ENCODE results near the gene STK35.
"Not testable (repeated sequence)": the region's sequence is repeated elsewhere in the genome, so short reads cannot be mapped to it uniquely, and the experiment has no call there.

The STK35 gene

DNA sequence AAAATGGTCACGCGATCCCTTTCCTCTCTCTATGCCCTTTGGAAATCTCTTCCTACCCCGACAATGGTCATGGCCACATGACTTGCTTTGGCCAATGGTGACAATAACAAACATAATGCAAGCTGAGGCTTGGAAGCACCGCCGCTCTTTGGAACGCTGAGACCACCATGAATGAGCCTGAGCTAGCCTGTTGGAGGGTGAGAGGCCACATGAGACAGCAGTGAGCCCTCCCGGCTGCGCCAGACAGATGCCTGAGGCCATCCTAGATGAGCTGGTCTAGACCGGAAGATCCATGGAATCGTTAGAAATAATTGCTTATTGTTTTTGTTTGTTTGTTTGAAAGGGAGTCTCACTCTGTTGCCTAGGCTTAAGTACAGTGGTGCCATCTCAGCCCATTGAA lies 64.2 kb downstream of the STK35 start:
- no peaks in the 10 kb centered on the region for H3K9me3 Mint-ChIP-seq
- no peak overlapping the region for H3K4me3 Mint-ChIP-seq
- no peaks in the 10 kb centered on the region for H3K4me1 Mint-ChIP-seq (ENCODE audit: low read depth)
- no peak overlapping the region for H3K27ac Mint-ChIP-seq
- no peaks in the 10 kb centered on the region for H3K36me3 Mint-ChIP-seq (ENCODE audit: low read depth)
- peaks cover 10% of the 10 kb centered on the region for H3K27me3 Mint-ChIP-seq
- intact Hi-C loops (cut with micrococcal nuclease): no loop called here

DNA sequence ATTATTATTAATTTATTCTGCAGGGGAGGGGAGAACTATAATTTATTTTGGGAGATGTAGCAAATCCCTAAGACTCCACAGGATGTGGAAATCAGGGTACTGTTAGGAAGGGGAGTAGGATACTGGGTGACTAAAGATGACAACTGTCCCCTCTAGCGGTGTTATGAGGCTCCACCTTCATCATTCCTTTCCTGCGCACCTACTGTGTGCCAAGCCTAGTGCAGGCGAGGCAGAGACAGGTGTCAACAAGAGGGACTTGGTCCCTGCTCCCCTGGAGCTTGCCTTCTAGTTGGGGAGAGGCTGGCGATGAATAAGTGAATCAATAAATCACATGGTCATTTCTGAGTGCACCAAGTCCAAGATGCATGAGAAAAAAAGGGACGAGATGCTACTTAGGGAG lies 65.5 kb downstream of the STK35 start:
- Mint-ChIP-seq H3K4me1 (ENCODE audit: low read depth) (no peaks in the 10 kb centered on the region), H3K27ac (no peak overlapping the region), H3K9me3 (no peaks in the 10 kb centered on the region), H3K36me3 (ENCODE audit: low read depth) (no peaks in the 10 kb centered on the region), H3K27me3 (peaks cover 16% of the 10 kb centered on the region), H3K4me3 (no peak overlapping the region)
- intact Hi-C loops (cut with micrococcal nuclease): no loop called here

DNA sequence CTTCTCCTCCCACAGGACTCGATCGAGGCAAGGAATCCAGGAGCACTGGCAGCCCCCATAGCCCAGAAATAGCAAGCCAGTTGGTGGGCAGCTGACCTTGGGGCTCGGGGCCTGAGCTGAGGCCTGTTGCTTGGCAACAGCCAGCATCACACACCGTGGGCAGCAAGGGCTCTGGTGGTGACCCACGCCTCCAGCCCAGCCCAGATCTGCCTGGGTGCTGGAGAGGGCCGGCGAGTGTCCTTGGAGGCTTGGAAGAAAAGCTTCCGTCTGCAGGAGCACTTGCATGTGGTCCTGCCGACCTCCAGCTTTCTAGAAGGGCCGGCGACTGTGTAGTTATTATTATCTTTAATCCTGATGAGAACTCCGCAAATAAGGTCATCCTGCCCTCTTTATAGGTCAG lies 67.3 kb downstream of the STK35 start:
- peaks cover 24% of the 10 kb centered on the region for H3K27me3 Mint-ChIP-seq
- H3K27ac Mint-ChIP-seq: no peak overlapping the region
- H3K4me1 Mint-ChIP-seq (ENCODE audit: low read depth): peaks cover 5% of the 10 kb centered on the region
- intact Hi-C loops (cut with micrococcal nuclease): no loop called here
- H3K9me3 Mint-ChIP-seq: no peaks in the 10 kb centered on the region
- H3K4me3 Mint-ChIP-seq: no peak overlapping the region
- no peaks in the 10 kb centered on the region for H3K36me3 Mint-ChIP-seq (ENCODE audit: low read depth)

- Mint-ChIP-seq H3K27me3 (peaks cover 30% of the 10 kb centered on the region), H3K36me3 (ENCODE audit: low read depth) (no peaks in the 10 kb centered on the region), H3K27ac (no peak overlapping the region), H3K9me3 (no peaks in the 10 kb centered on the region), H3K4me3 (no peak overlapping the region), H3K4me1 (ENCODE audit: low read depth) (peaks cover 5% of the 10 kb centered on the region)
- intact Hi-C loops (cut with micrococcal nuclease): no loop called here
Measured at GRCh38 chr20:2169456-2170088, 67.9 kb downstream of the STK35 start.

GRCh38 chr20:2170404-2170803 lies 68.8 kb downstream of the STK35 start:
- H3K36me3 Mint-ChIP-seq (ENCODE audit: low read depth): no peaks in the 10 kb centered on the region
- peaks cover 5% of the 10 kb centered on the region for H3K4me1 Mint-ChIP-seq (ENCODE audit: low read depth)
- peaks cover 28% of the 10 kb centered on the region for H3K27me3 Mint-ChIP-seq
- H3K9me3 Mint-ChIP-seq: no peaks in the 10 kb centered on the region
- H3K27ac Mint-ChIP-seq: no peak overlapping the region
- intact Hi-C loops (cut with micrococcal nuclease): no loop called here
- no peak overlapping the region for H3K4me3 Mint-ChIP-seq

DNA sequence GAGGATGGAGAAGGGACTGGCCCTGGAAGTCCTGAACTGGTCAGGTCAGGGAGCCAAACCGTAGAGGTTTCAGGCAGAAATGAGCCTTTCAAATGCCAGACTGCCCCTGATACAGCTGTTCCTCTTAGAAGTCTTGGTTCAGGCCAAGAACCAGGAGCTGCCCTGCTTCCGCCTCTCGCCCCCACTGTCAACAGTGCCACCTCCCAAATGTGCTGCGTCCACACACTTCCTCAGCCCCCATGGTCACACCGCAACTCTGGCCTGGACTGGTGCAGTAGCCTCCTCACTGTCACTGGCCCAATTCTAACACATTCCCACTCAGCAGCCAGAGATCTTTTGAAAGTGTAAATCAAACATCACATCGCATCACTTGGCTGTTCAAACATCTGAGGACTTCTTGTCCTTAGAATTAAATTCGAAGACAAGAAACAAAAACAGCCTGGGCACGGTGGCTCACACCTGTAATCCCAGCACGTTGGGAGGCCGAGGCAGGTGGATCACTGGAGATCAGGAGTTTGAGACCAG lies 69.7 kb downstream of the STK35 start:
- peaks cover 5% of the 10 kb centered on the region for H3K4me1 Mint-ChIP-seq (ENCODE audit: low read depth)
- intact Hi-C loops (cut with micrococcal nuclease): no loop called here
- H3K27me3 Mint-ChIP-seq: peaks cover 28% of the 10 kb centered on the region
- H3K27ac Mint-ChIP-seq: no peak overlapping the region
- H3K9me3 Mint-ChIP-seq: no peaks in the 10 kb centered on the region
- H3K4me3 Mint-ChIP-seq: no peak overlapping the region
- H3K36me3 Mint-ChIP-seq (ENCODE audit: low read depth): no peaks in the 10 kb centered on the region

DNA sequence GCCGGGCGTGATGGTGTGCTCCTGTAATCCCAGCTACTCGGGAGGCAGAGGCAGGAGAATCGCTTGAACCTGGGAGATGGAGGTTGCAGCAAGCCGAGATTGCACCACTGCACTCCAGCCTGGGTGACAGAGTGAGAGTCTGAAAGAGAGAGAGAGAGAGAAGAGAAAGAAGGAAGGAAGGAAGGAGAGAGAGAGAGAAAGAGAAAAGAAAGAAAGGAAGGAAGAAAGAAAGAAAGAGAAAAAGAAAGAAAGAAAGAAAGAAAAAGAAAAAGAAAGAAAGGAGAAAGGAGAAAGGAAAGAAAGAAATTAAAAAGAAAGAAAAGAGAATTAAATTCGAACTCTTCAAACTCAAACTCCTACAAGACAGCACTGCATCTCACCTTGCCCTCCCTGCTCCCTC lies 70.2 kb downstream of the STK35 start:
- intact Hi-C loops (cut with micrococcal nuclease): loop anchor here (1.0 to 2.0 kb wide), 3 partner anchors 166 to 407 kb away; no protein-coding TSS in a partner anchor
- not testable (repeated sequence) for H3K27ac Mint-ChIP-seq

GRCh38 chr20:2172305-2173175 lies 70.9 kb downstream of the STK35 start:
- no peak overlapping the region for H3K27ac Mint-ChIP-seq
- H3K9me3 Mint-ChIP-seq: no peaks in the 10 kb centered on the region
- H3K27me3 Mint-ChIP-seq: peaks cover 36% of the 10 kb centered on the region
- H3K36me3 Mint-ChIP-seq (ENCODE audit: low read depth): no peaks in the 10 kb centered on the region
- H3K4me3 Mint-ChIP-seq: no peak overlapping the region
- intact Hi-C loops (cut with micrococcal nuclease): loop anchor here (1.0 to 2.0 kb wide), 3 partner anchors 166 to 408 kb away; no protein-coding TSS in a partner anchor
- H3K4me1 Mint-ChIP-seq (ENCODE audit: low read depth): peaks cover 5% of the 10 kb centered on the region

More for the DNA sequence above, 70.2 kb downstream of the STK35 start:
- peaks cover 30% of the 10 kb centered on the region for H3K27me3 Mint-ChIP-seq
- H3K4me3 Mint-ChIP-seq; H3K36me3 Mint-ChIP-seq (ENCODE audit: low read depth); H3K9me3 Mint-ChIP-seq; H3K4me1 Mint-ChIP-seq (ENCODE audit: low read depth): not testable (repeated sequence)

GRCh38 chr20:2173186-2173585 lies 71.6 kb downstream of the STK35 start:
- Mint-ChIP-seq H3K27ac (no peak overlapping the region), H3K27me3 (peaks cover 39% of the 10 kb centered on the region), H3K36me3 (ENCODE audit: low read depth) (no peaks in the 10 kb centered on the region), H3K4me1 (ENCODE audit: low read depth) (peaks cover 5% of the 10 kb centered on the region), H3K4me3 (no peak overlapping the region), H3K9me3 (no peaks in the 10 kb centered on the region)
- intact Hi-C loops (cut with micrococcal nuclease): loop anchor here (2.0 kb wide), 1 partner anchor 408 kb away; no protein-coding TSS in a partner anchor

DNA sequence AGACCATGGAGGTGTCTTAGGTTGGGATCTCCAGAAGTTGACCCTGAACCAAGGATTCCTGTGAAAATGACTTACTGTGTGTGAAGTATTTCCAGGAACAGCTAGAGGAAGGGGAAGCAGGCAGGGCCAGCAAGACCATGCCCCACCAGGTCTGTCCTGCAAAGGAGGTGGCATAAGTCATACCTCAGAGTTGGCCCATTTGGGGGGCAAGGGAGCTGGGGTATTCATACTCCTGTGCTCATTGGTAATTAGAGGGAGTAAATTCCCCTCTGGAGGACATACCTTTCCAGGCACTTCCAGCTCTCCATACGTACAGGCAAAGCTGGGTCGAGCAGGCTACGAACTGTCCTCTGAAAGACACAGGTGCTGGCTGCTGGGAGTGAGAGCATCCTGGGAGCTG lies 72.4 kb downstream of the STK35 start:
- intact Hi-C loops (cut with micrococcal nuclease): no loop called here
- H3K27me3 Mint-ChIP-seq: peaks cover 47% of the 10 kb centered on the region
- H3K4me3 Mint-ChIP-seq: no peak overlapping the region
- no peaks in the 10 kb centered on the region for H3K36me3 Mint-ChIP-seq (ENCODE audit: low read depth)
- H3K27ac Mint-ChIP-seq: no peak overlapping the region
- no peaks in the 10 kb centered on the region for H3K9me3 Mint-ChIP-seq
- H3K4me1 Mint-ChIP-seq (ENCODE audit: low read depth): peaks cover 5% of the 10 kb centered on the region

- Mint-ChIP-seq H3K9me3 (no peaks in the 10 kb centered on the region), H3K27me3 (peaks cover 39% of the 10 kb centered on the region), H3K36me3 (ENCODE audit: low read depth) (no peaks in the 10 kb centered on the region), H3K27ac (no peak overlapping the region), H3K4me3 (no peak overlapping the region), H3K4me1 (ENCODE audit: low read depth) (peaks cover 13% of the 10 kb centered on the region)
- intact Hi-C loops (cut with micrococcal nuclease): no loop called here
Measured at GRCh38 chr20:2176946-2177345, 75.3 kb downstream of the STK35 start.

DNA sequence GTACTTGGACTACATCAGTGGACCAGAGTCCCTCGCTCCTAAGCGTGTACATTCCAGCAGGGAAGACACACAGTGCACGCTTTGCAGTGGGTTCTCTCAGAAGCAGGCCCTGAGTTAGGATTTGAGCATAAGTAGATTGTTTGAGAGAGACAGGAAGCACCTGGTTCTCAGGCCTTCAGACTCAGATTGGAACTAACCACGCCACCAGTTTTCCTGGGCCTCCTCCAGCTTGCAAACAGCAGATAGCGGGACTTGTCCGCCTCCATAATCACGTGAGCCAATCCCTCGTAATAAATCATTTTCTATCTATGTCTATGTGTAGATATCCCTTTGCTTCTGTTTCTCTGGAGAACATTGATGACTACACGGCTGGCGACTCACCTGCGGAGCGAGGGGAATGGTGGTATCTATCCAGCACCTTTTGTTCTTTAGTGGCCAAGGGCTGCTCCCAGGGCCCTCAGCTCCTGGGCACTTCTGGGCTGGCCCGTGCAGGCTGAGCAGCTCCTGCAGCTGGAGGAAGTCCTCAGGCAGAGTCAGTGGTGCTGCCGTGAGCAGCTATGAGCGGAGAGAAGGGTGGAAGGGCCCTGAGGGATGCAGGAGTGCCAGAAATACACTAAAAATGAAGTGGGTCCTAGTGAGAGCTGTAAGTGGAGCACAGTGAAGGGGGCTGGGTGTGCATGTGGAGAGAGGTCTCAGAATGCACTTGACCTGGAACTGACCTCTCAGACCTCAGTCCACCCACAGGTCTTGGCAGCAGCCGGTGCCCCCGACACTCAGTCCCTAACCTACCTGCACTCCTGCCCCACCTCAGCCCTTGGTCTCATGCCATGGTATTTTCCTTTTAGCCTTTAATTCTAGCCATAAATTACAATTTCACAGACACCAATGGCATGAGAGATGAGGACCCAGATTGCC lies 76.9 kb downstream of the STK35 start:
- H3K9me3 Mint-ChIP-seq: no peaks in the 10 kb centered on the region
- H3K27ac Mint-ChIP-seq: no peak overlapping the region
- intact Hi-C loops (cut with micrococcal nuclease): no loop called here
- H3K36me3 Mint-ChIP-seq (ENCODE audit: low read depth): no peaks in the 10 kb centered on the region
- H3K27me3 Mint-ChIP-seq: peaks cover 30% of the 10 kb centered on the region
- no peak overlapping the region for H3K4me3 Mint-ChIP-seq
- peaks cover 8% of the 10 kb centered on the region for H3K4me1 Mint-ChIP-seq (ENCODE audit: low read depth)

DNA sequence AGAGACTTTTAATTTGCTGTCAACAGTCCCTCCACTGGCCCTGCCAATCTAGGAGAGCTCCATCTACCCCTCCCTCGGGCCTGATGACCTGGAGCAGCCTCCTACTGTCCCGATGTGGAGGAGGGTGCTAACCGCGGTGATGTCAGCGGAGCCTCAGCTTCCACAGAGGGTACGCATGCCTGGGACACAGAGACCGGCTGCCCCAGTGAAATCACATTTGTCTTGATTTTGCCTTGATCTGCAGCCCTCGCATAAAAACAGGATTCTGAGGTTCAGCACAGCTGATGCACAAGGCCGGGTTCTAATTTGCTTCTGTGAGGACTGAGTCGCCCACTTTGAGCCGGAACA lies 77.6 kb downstream of the STK35 start:
- intact Hi-C loops (cut with micrococcal nuclease): no loop called here
- Mint-ChIP-seq H3K27me3 (peaks cover 29% of the 10 kb centered on the region), H3K4me1 (ENCODE audit: low read depth) (peaks cover 8% of the 10 kb centered on the region), H3K9me3 (no peaks in the 10 kb centered on the region), H3K27ac (no peak overlapping the region), H3K36me3 (ENCODE audit: low read depth) (no peaks in the 10 kb centered on the region), H3K4me3 (no peak overlapping the region)
